ENCODE results near the gene PTPRE. TPM values are rescaled to one million over a fixed set of nuclear protein-coding genes. Genes with fewer than 3 reads are reported as not detected.

Gene PTPRE
- total RNA-seq, 1 experiment from 2014 or later, result 0.70 TPM

DNA sequence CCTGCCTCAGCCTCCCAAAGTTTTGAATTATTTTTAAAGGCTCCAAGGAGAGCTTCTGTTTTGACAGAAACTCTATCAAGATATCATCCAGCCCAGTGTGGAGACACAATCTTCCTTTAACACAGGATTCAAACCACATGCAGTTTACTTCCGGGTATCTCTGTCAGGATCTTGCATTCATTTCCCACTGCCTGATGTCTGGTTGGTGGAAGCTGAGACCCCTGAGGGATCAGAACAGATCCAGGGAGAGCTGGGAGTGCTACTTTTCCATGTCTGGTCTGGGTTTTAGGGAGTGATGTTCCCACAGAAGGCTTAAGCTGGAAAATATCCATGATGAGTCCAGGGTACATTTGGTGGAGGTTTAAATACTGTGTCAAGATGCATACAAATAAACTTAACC lies 16.7 kb downstream of the PTPRE start:
- Mint-ChIP-seq H3K4me1 (peaks cover 15 to 21% of the 10 kb centered on the region in 2 experiments; a peak in 3 of 4 replicates), H3K9me3 (peaks cover 2 to 4% of the 10 kb centered on the region in 2 experiments; a peak in 3 of 5 replicates), H3K27ac (no peak overlapping the region), H3K36me3 (ENCODE audit: insufficient read depth in 1 of 3, low read depth in 3 of 3) (peaks cover 0 to 4% (median 2%) of the 10 kb centered on the region in 3 experiments; a peak in 3 of 7 replicates), H3K4me3 (no peak overlapping the region), H3K27me3 (ENCODE audit: low read depth) (peaks cover 2% of the 10 kb centered on the region; the same call in 1 of the 2 replicates)
- Histone ChIP-seq H2AFZ (ENCODE audit: low read length) (no peak overlapping the region), H3T11ph (ENCODE audit: low read length) (no peak overlapping the region), H4K91ac (ENCODE audit: insufficient read length, low read depth, low read length) (no peak overlapping the region), H3K9me3 (ENCODE audit: control insufficient read depth, low read depth, low read length) (no peaks in the 10 kb centered on the region), H2BK12ac (ENCODE audit: insufficient read length, low read depth, low read length) (no peak overlapping the region), H2BK120ac (ENCODE audit: low read depth, low read length, poor library complexity, severe bottlenecking) (no peak overlapping the region), H4K20me1 (ENCODE audit: control insufficient read depth, insufficient read depth, insufficient read length) (no peaks in the 10 kb centered on the region), H2BK15ac (ENCODE audit: low read depth, low read length) (no peak overlapping the region), H4K5ac (ENCODE audit: insufficient read length, low read depth, low read length) (no peak overlapping the region), H3K27ac (ENCODE audit: insufficient read length, low read depth, low read length) (no peak overlapping the region), H2AK5ac (ENCODE audit: insufficient read length, low read length) (no peak overlapping the region), H3K23ac (ENCODE audit: insufficient read length, low read depth, low read length) (no peak overlapping the region), H3K79me1 (ENCODE audit: insufficient read depth, low read depth, low read length, poor library complexity, severe bottlenecking) (no peaks in the 10 kb centered on the region), H4K8ac (replicated peaks; ENCODE audit: insufficient read length, low read depth, low read length) (no peak overlapping the region), H3K4ac (ENCODE audit: low read depth, low read length) (no peak overlapping the region), H2BK20ac (ENCODE audit: low read depth, low read length, poor library complexity, severe bottlenecking) (no peak overlapping the region), H3K4me1 (ENCODE audit: insufficient read depth, low read length) (no peaks in the 10 kb centered on the region), H2BK5ac (ENCODE audit: insufficient read length, low read length) (no peak overlapping the region), H3K56ac (ENCODE audit: insufficient read length, low read depth, low read length) (no peak overlapping the region), H3K14ac (ENCODE audit: insufficient read depth, low read length) (no peak overlapping the region), H3K4me2 (ENCODE audit: insufficient read depth, insufficient read length, low read length) (no peak overlapping the region), H3K23me2 (ENCODE audit: insufficient read length, low read depth, low read length, poor library complexity, severe bottlenecking) (no peaks in the 10 kb centered on the region), H3K9ac (ENCODE audit: extremely low read depth, insufficient read length, low read length) (no peak overlapping the region), H3K79me2 (ENCODE audit: insufficient read depth, low read length) (no peaks in the 10 kb centered on the region), H3K27me3 (ENCODE audit: insufficient read depth, low read length) (no peaks in the 10 kb centered on the region), H3K18ac (ENCODE audit: insufficient read length, low read depth, low read length) (no peak overlapping the region)
- no peak for DNase-seq
- TF ChIP-seq, protein P1, sequence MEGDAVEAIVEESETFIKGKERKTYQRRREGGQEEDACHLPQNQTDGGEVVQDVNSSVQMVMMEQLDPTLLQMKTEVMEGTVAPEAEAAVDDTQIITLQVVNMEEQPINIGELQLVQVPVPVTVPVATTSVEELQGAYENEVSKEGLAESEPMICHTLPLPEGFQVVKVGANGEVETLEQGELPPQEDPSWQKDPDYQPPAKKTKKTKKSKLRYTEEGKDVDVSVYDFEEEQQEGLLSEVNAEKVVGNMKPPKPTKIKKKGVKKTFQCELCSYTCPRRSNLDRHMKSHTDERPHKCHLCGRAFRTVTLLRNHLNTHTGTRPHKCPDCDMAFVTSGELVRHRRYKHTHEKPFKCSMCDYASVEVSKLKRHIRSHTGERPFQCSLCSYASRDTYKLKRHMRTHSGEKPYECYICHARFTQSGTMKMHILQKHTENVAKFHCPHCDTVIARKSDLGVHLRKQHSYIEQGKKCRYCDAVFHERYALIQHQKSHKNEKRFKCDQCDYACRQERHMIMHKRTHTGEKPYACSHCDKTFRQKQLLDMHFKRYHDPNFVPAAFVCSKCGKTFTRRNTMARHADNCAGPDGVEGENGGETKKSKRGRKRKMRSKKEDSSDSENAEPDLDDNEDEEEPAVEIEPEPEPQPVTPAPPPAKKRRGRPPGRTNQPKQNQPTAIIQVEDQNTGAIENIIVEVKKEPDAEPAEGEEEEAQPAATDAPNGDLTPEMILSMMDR (conservative IDR thresholded peaks at IDR 0.05), result no peak
- WGBS (ENCODE audit: extremely low coverage, insufficient read length, low lambda C conversion rate), result no CpG with 5 or more reads among the region's 1 CpG

Measured in H9 (cell line).